ENCODE data around the gene MMD. TPM values are rescaled to one million over a fixed set of nuclear protein-coding genes. Genes with fewer than 3 reads are reported as not detected.

The MMD gene
- total and polyA plus RNA-seq, 2 of the 13 experiments (the other 11 are each of a cell fraction or from before 2014, with no cell fraction given): 121 to 225 TPM

- TF ChIP-seq ZNF557 (CRISPR knock-in tag; IDR thresholded peaks at IDR 0.05) (no peak), ZFP82 (CRISPR knock-in tag; IDR thresholded peaks at IDR 0.05; ENCODE audit: borderline replicate concordance) (no peak), BRF2 (CRISPR knock-in tag; IDR thresholded peaks at IDR 0.05) (no peak), EEA1 (CRISPR knock-in tag; IDR thresholded peaks at IDR 0.05; ENCODE audit: borderline replicate concordance) (no peak), ZNF30 (CRISPR knock-in tag; IDR thresholded peaks at IDR 0.05) (no peak), ZNF180 (CRISPR knock-in tag; IDR thresholded peaks at IDR 0.05; ENCODE audit: borderline replicate concordance, low read depth) (no peak), ZZZ3 (CRISPR knock-in tag; IDR thresholded peaks at IDR 0.05; ENCODE audit: borderline replicate concordance) (no peak), NCOA2 (CRISPR knock-in tag; IDR thresholded peaks at IDR 0.05) (0 out of 2 replicates have a peak, but pooled peaks have one; percentile 39), FOXJ3 (CRISPR knock-in tag; IDR thresholded peaks at IDR 0.05; ENCODE audit: borderline replicate concordance) (peak; percentile 16; the same call in 1 of the 2 replicates), ZNF660 (CRISPR knock-in tag; IDR thresholded peaks at IDR 0.05; ENCODE audit: borderline replicate concordance, low read depth) (no peak), EHMT2 (IDR thresholded peaks at IDR 0.05; ENCODE audit: borderline replicate concordance, low read depth, low read length) (no peak), MTF2 (CRISPR knock-in tag; IDR thresholded peaks at IDR 0.05; ENCODE audit: borderline replicate concordance) (no peak), POLR2A (IDR thresholded peaks at IDR 0.05; ENCODE audit: insufficient read depth in 1 of 2, low read depth in 2 of 2, low read length in 2 of 2) (peak; percentile 40 to 44; a peak in 2 of 4 replicates), RNF219 (CRISPR knock-in tag; IDR thresholded peaks at IDR 0.05) (no peak), HDAC2 (CRISPR knock-in tag; IDR thresholded peaks at IDR 0.05) (0 out of 2 replicates have a peak, but pooled peaks have one; percentile 21), TGIF2 (CRISPR knock-in tag; IDR thresholded peaks at IDR 0.05) (no peak)
- TF ChIP-seq, protein P1, sequence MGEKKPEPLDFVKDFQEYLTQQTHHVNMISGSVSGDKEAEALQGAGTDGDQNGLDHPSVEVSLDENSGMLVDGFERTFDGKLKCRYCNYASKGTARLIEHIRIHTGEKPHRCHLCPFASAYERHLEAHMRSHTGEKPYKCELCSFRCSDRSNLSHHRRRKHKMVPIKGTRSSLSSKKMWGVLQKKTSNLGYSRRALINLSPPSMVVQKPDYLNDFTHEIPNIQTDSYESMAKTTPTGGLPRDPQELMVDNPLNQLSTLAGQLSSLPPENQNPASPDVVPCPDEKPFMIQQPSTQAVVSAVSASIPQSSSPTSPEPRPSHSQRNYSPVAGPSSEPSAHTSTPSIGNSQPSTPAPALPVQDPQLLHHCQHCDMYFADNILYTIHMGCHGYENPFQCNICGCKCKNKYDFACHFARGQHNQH (CRISPR knock-in tag; IDR thresholded peaks at IDR 0.05): 0 out of 2 replicates have a peak, but pooled peaks have one; percentile 10
- TF ChIP-seq, protein P2, sequence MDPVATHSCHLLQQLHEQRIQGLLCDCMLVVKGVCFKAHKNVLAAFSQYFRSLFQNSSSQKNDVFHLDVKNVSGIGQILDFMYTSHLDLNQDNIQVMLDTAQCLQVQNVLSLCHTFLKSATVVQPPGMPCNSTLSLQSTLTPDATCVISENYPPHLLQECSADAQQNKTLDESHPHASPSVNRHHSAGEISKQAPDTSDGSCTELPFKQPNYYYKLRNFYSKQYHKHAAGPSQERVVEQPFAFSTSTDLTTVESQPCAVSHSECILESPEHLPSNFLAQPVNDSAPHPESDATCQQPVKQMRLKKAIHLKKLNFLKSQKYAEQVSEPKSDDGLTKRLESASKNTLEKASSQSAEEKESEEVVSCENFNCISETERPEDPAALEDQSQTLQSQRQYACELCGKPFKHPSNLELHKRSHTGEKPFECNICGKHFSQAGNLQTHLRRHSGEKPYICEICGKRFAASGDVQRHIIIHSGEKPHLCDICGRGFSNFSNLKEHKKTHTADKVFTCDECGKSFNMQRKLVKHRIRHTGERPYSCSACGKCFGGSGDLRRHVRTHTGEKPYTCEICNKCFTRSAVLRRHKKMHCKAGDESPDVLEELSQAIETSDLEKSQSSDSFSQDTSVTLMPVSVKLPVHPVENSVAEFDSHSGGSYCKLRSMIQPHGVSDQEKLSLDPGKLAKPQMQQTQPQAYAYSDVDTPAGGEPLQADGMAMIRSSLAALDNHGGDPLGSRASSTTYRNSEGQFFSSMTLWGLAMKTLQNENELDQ (CRISPR knock-in tag; IDR thresholded peaks at IDR 0.05; ENCODE audit: borderline replicate concordance): no peak
- TF ChIP-seq, protein P3, sequence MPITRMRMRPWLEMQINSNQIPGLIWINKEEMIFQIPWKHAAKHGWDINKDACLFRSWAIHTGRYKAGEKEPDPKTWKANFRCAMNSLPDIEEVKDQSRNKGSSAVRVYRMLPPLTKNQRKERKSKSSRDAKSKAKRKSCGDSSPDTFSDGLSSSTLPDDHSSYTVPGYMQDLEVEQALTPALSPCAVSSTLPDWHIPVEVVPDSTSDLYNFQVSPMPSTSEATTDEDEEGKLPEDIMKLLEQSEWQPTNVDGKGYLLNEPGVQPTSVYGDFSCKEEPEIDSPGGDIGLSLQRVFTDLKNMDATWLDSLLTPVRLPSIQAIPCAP (CRISPR knock-in tag; IDR thresholded peaks at IDR 0.05; ENCODE audit: low read depth): no peak
- TF ChIP-seq, protein P4, sequence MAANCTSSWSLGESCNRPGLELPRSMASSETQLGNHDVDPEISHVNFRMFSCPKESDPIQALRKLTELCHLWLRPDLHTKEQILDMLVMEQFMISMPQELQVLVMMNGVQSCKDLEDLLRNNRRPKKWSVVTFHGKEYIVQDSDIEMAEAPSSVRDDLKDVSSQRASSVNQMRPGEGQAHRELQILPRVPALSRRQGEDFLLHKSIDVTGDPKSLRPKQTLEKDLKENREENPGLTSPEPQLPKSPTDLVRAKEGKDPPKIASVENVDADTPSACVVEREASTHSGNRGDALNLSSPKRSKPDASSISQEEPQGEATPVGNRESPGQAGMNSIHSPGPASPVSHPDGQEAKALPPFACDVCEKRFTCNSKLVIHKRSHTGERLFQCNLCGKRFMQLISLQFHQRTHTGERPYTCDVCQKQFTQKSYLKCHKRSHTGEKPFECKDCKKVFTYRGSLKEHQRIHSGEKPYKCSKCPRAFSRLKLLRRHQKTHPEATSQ (CRISPR knock-in tag; IDR thresholded peaks at IDR 0.05; ENCODE audit: borderline replicate concordance): no peak
Measured at GRCh38 chr17:55391764-55392467, 29.7 kb downstream of the MMD start (continued).
